GM12872 (cell line): ENCODE measurements around the gene BCAR1.

Experiments used
- CTCF ChIP-seq: IDR thresholded peaks from 3 replicates; pipeline ENCODE4 v1.5.1; 2011; ENCODE audit warnings: low read depth, mild to moderate bottlenecking, low read length, moderate library complexity; ENCODE audit not compliant: insufficient read depth

The BCAR1 gene

GRCh38 chr16:75181630-75182029, 69.8 kb downstream of the BCAR1 start:
- no peak for TF ChIP-seq CTCF

- TF ChIP-seq CTCF, result no peak
Observed at GRCh38 chr16:75179208-75179607, 72.2 kb downstream of the BCAR1 start.
